SK-N-SH (cell line): ENCODE results near the gene HEATR3. TPM values are rescaled to one million over a fixed set of nuclear protein-coding genes. Genes with fewer than 3 reads are reported as not detected.

Experiments used
- CTCF ChIA-PET: fragments of 300-600, 350-600 bp; formaldehyde crosslinking; extraction: SDS; loops from one replicate; lab custom pipeline; 2021; lab: Yijun Ruan, JAX
- POLR2A ChIA-PET: fragments of 350-600 bp; sonication (Branson Sonifier 250); formaldehyde crosslinking; extraction: SDS; loops from one replicate; lab custom pipeline; 2020; ENCODE audit warnings: antibody characterized with exemption, inconsistent platforms; lab: Yijun Ruan, JAX
- DNase-seq: peaks from one replicate; pipeline ENCODE4 v3.0.0; 2012
- H2AFZ ChIP-seq: fragments of 200-600 bp; sonication (generic); 2 replicates; pipeline ENCODE4 v1.8.1; 2016; ENCODE audit warnings: antibody characterized with exemption, mild to moderate bottlenecking, low read depth
- H3F3A ChIP-seq: fragments of 200-600 bp; sonication (generic); replicated peaks from 2 replicates; pipeline ENCODE3; 2016; ENCODE audit warnings: antibody characterized with exemption, mild to moderate bottlenecking; ENCODE audit not compliant: insufficient read depth
- H3K27ac ChIP-seq, 2 experiments: fragments of 200-500 bp in 1 of 2; fragments of 200-600 bp in 1 of 2; sonication (Bioruptor generic) in 1 of 2; sonication (generic), shearing (Covaris generic) in 1 of 2; 2 replicates each; pipeline versions ENCODE4 v1.5.1 to v1.6.1; 2014 to 2016; ENCODE audit warnings: low read depth in 2 of 2, inconsistent platforms in 1 of 2, low read length in 1 of 2, mild to moderate bottlenecking in 1 of 2, mixed read lengths in 1 of 2
- H3K27me3 ChIP-seq: fragments of 200-600 bp; sonication (generic), shearing (Covaris generic); 2 replicates; pipeline ENCODE4 v1.6.1; 2016; ENCODE audit warnings: mixed run types; ENCODE audit not compliant: insufficient read depth
- H3K36me3 ChIP-seq, 2 experiments: fragments of 200-500 bp in 1 of 2; fragments of 200-600 bp in 1 of 2; sonication (Bioruptor generic) in 1 of 2; sonication (generic) in 1 of 2; replicated peaks in 1 of 2; 2 replicates each; pipeline versions ENCODE3 to v1.5.1; 2014 to 2016; ENCODE audit warnings: low read length in 1 of 2, mild to moderate bottlenecking in 1 of 2; ENCODE audit not compliant: insufficient read depth in 2 of 2, control insufficient read depth in 1 of 2
- H3K4me1 ChIP-seq, 2 experiments: fragments of 200-500 bp in 1 of 2; fragments of 200-600 bp in 1 of 2; sonication (Bioruptor generic) in 1 of 2; sonication (generic), shearing (Covaris generic) in 1 of 2; 2 replicates each; pipeline versions ENCODE4 v1.5.1 to v1.6.1; 2014 to 2016; ENCODE audit warnings: low read depth in 1 of 2, low read length in 1 of 2, mixed run types in 1 of 2; ENCODE audit not compliant: insufficient read depth in 2 of 2, control insufficient read depth in 1 of 2
- H3K4me2 ChIP-seq: fragments of 200-600 bp; sonication (generic), shearing (Covaris generic); 2 replicates; pipeline ENCODE4 v1.6.1; 2017; ENCODE audit warnings: mixed run types
- H3K4me3 ChIP-seq, 2 experiments: fragments of 200-500 bp in 1 of 2; fragments of 200-600 bp in 1 of 2; sonication (Bioruptor generic) in 1 of 2; sonication (generic), shearing (Covaris generic) in 1 of 2; 2 replicates each; pipeline versions ENCODE4 v1.5.1 to v1.8.1; 2014 to 2016; ENCODE audit warnings: low read depth in 2 of 2, inconsistent platforms in 1 of 2, low read length in 1 of 2, mild to moderate bottlenecking in 1 of 2, mixed read lengths in 1 of 2, moderate library complexity in 1 of 2
- H3K79me2 ChIP-seq: fragments of 200-600 bp; sonication (generic); 2 replicates; pipeline ENCODE4 v1.8.1; 2017; ENCODE audit warnings: mild to moderate bottlenecking; ENCODE audit not compliant: insufficient read depth
- H3K9ac ChIP-seq: fragments of 200-600 bp; sonication (generic); 2 replicates; pipeline ENCODE4 v1.6.1; 2017; ENCODE audit warnings: mixed run types
- H3K9me2 ChIP-seq: fragments of 200-600 bp; sonication (generic); 2 replicates; pipeline ENCODE4 v1.6.1; 2017; ENCODE audit warnings: mixed run types
- H3K9me3 ChIP-seq: fragments of 200-600 bp; sonication (generic); 2 replicates; pipeline ENCODE4 v1.6.1; 2017; ENCODE audit warnings: mixed run types, mild to moderate bottlenecking, moderate library complexity
- H4K20me1 ChIP-seq: fragments of 200-600 bp; sonication (generic); 2 replicates; pipeline ENCODE4 v1.6.1; 2017; ENCODE audit warnings: mild to moderate bottlenecking, mixed run types; ENCODE audit not compliant: insufficient read depth
- CTCF ChIP-seq: fragments of 200-600 bp; sonication (generic); IDR thresholded peaks from 2 replicates; pipeline ENCODE4 v1.6.1; 2017; ENCODE audit warnings: antibody characterized with exemption, mild to moderate bottlenecking, moderate library complexity
- EP300 ChIP-seq, 2 experiments: IDR thresholded peaks; 2 replicates each; pipeline versions ENCODE4 v1.4.0 to v1.6.1; 2012; ENCODE audit warnings: borderline replicate concordance in 1 of 2, low read depth in 1 of 2, low read length in 1 of 2
- FOSL2 ChIP-seq: IDR thresholded peaks from 2 replicates; pipeline ENCODE4 v1.4.0; 2012; ENCODE audit warnings: low read depth, mild to moderate bottlenecking, moderate library complexity, borderline replicate concordance
- GABPA ChIP-seq: IDR thresholded peaks from 2 replicates; pipeline ENCODE4 v1.4.0; 2012; ENCODE audit warnings: low read depth, mild to moderate bottlenecking
- JUND ChIP-seq: IDR thresholded peaks from 2 replicates; pipeline ENCODE4 v1.4.0; 2012
- NRF1 ChIP-seq: IDR thresholded peaks from 2 replicates; pipeline ENCODE4 v1.6.1; 2012; ENCODE audit warnings: low read depth, mild to moderate bottlenecking, low read length
- PBX3 ChIP-seq: IDR thresholded peaks from 2 replicates; pipeline ENCODE4; 2012
- TAF1 ChIP-seq: IDR thresholded peaks from 2 replicates; pipeline ENCODE4 v1.6.1; 2012; ENCODE audit warnings: low read depth, mild to moderate bottlenecking, low read length, moderate library complexity, borderline replicate concordance
- TCF12 ChIP-seq: IDR thresholded peaks from 2 replicates; pipeline ENCODE4 v1.4.0; 2012
- TEAD4 ChIP-seq: IDR thresholded peaks from 2 replicates; pipeline ENCODE4 v1.4.0; 2012; ENCODE audit warnings: mild to moderate bottlenecking, borderline replicate concordance; ENCODE audit not compliant: insufficient read depth
- YY1 ChIP-seq: IDR thresholded peaks from 2 replicates; pipeline ENCODE4 v1.4.0; 2012; ENCODE audit warnings: low read depth, mild to moderate bottlenecking
- WGBS: methylation state at CpG from one replicate; pipeline ENCODE4 v1.1.6; 2017; ENCODE audit warnings: low lambda C conversion rate; 5-methylcytosine and 5-hydroxymethylcytosine counted together
- polyA plus RNA-seq, 3 experiments: library from polyadenylated mRNA; depleted of rRNA; stranded (reverse); fragments of >200 nt; gene quantifications; 2 replicates each; pipeline ENCODE4 v1.2.3, GENCODE V29; 2012

HEATR3 gene
- polyA plus RNA-seq, 1 of the 3 experiments (the other 2 are of a cell fraction), result 10.1 TPM

- no peak for TF ChIP-seq NRF1
- no peak for TF ChIP-seq GABPA
Measured at GRCh38 chr16:50093607-50094539, 28.1 kb downstream of the HEATR3 start (continued).

GRCh38 chr16:50096791-50097190, 31.0 kb downstream of the HEATR3 start:
- Histone ChIP-seq H3K4me1 (0 out of 4 replicates have a peak, but pooled peaks cover 0 to 3% of the 10 kb centered on the region in 2 experiments), H3K36me3 (peaks cover 11 to 51% of the 10 kb centered on the region in 2 experiments), H4K20me1 (no peaks in the 10 kb centered on the region), H3K79me2 (no peaks in the 10 kb centered on the region), H3K27me3 (no peaks in the 10 kb centered on the region), H3K9me3 (no peaks in the 10 kb centered on the region), H3K27ac (peak overlapping the region; percentile 5 to 87; a peak in 3 of 4 replicates), H3K9ac (peak overlapping the region; percentile 43; the same call in 1 of the 2 replicates), H3F3A (peaks cover 25% of the 10 kb centered on the region), H3K9me2 (no peaks in the 10 kb centered on the region), H3K4me3 (no peak overlapping the region), H2AFZ (peak overlapping the region; percentile 52; the same call in 1 of the 2 replicates), H3K4me2 (peak overlapping the region; percentile 64)
- ChIA-PET CTCF (no interaction called here), POLR2A (no interaction called here)
- TF ChIP-seq PBX3, result peak; percentile 47
- TF ChIP-seq TCF12, result peak; percentile 95
- peak; percentile 73; the same call in 1 of the 2 replicates for TF ChIP-seq YY1
- peak; percentile 61; the same call in 1 of the 2 replicates for TF ChIP-seq FOSL2
- TF ChIP-seq EP300 (IDR thresholded peaks at IDR 0.05; ENCODE audit: borderline replicate concordance in 1 of 2, low read depth in 1 of 2, low read length in 1 of 2), result peak in 1 of 2 experiments; percentile 65; a peak in 2 of 4 replicates
- TF ChIP-seq TEAD4, result peak; percentile 50; the same call in 1 of the 2 replicates
- no peak for TF ChIP-seq TAF1
- no peak for TF ChIP-seq GABPA
- no peak for TF ChIP-seq CTCF
- TF ChIP-seq JUND, result peak; percentile 72
- peak; percentile 22 for DNase-seq
- WGBS, result 14% methylated on average over 3 of the region's 3 CpGs
